OCI-M1 (cell line): ENCODE measurements around the gene PPARGC1A.

ENCODE experiments used
- DNase-seq: peaks from one replicate; lab custom pipeline; 2025; lab: John Stamatoyannopoulos, UW

Gene PPARGC1A

GRCh38 chr4:23770011-23770410 is 119.8 kb downstream of the PPARGC1A start:
- no peak for DNase-seq

- no peak for DNase-seq
These were observed 120.4 kb downstream of the PPARGC1A start for GRCh38 chr4:23769406-23769805.

- no peak for DNase-seq
These were observed 121.3 kb downstream of the PPARGC1A start for GRCh38 chr4:23768541-23768940.

DNA sequence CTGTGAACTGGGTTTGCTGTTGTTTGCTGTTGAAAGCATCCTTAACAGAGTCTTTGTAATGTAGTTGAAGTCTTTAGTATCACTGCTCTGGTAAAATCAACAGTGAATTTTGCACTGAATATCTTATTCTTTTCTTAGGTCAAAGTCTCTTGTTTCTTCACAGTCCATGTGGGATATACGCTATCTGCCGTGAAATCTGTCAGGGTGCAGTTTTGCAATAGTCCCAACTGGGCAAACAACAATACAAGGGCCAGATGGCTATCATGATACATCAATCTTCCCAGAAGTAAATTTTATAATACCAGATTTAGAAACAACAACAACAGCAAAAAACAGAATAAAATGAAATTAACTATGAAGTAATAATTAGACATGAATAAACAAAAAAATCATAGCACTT is 123.5 kb downstream of the PPARGC1A start:
- no peak for DNase-seq

DNA sequence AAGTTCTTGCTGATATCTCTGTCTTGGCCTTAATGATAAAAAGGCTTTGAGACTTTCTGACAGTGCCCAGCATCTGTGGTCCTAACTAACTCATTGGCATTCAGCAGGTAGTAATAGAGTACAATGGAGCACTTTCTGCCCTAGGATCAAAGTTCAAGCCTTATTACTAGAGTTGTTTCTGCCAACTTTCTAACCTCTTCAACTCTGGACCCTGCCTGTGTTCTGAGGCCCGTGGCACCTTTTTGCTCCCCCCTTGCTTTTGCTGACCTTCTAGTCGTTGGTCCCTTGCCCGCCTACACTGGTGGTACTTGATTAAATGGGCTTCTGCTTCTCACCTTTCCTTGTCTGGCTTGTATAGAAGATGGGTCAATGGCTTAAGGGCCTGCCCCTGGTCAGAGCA is 126.3 kb downstream of the PPARGC1A start:
- no peak for DNase-seq

DNA sequence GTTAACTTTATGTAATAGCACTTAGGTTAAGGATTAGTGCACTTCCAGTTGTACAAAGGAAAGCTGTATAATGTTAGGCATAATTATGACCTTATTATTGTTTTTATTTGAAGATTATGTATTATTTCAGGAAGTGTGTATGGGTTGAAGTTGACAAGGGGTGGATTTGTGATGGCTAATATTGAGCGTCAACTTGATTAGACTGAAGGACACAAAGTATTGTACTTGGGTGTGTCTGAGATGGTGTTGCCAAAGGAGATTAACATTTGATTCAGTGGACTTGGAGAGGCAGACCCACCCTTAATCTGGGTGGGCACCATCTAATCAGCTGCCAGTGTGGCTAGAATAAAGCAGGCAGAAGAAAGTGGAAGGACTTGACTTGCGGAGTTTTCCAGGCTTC is 127.3 kb downstream of the PPARGC1A start:
- no peak for DNase-seq

DNA sequence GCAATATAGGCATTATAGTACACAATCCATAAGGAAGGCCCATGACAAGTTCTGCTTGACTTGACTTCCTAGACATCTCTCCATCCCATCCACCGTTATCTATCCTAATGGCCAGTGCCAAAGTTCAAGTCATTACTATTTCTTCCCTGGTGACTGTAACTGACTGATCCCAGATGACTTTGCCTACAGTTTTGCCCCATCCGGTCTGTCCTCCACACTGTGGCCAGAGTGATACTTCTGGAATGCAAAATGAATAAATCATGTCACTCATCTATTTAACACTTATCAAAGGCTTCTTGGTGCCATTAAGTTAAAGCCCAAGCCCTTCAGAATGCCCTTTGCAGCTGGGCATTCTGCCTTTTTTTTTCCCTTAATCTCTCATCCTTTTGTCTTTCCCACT is 130.8 kb downstream of the PPARGC1A start:
- DNase-seq: no peak

GRCh38 chr4:23754688-23755087 is 135.2 kb downstream of the PPARGC1A start:
- DNase-seq: no peak

DNA sequence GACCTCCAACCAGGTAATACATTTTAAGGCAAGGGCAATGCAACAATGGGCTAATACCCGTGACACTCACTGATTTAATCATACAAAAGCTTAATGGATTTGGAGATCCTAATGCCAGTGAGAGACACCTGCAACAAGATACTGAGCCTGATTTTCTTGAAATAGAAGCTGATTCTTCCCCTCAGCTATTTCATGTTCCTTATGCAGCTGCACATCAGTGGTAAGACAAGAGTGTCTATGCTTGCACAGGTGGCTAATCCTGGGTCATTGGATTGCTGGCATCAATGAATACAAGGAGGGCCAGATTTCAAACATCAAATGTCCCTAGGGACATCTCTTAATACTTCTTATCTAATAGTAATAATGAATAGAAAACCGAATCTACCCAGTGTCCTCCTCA is 139.7 kb downstream of the PPARGC1A start:
- DNase-seq: no peak

DNA sequence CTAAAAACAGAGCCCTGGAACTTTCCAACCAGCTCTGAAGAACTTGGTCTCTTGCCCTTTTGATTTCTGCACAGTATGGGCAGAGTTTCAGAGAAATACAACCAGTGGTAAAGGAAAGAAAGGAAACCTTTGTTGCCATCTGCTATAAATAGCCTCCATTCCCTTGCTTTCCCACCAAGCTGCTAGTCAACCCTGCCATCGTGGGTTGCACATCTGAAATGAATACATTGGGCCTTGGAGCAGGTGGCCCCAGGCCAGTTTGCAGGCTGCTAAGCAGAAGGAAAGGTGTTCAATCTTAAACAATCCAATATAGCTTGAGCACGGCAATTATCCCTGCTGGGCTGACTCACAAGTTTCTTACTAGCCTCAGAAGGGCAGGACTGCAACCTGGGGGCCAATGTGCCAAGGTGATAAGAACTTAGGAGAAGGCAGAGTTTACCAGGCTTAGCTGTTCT is 142.5 kb downstream of the PPARGC1A start:
- no peak for DNase-seq

- DNase-seq: no peak
These were observed 143.2 kb downstream of the PPARGC1A start for GRCh38 chr4:23746672-23747071.

GRCh38 chr4:23746027-23746426 is 143.8 kb downstream of the PPARGC1A start:
- no peak for DNase-seq

- DNase-seq: no peak
These were observed 144.5 kb downstream of the PPARGC1A start for GRCh38 chr4:23745377-23745776.
